A673 (cell line): ENCODE measurements around the gene FAM89A. TPM values are rescaled to one million over a fixed set of nuclear protein-coding genes. Genes with fewer than 3 reads are reported as not detected.

Experiments used
- BruUV-seq: library from RNA; stranded (reverse); fragments of 400-500 nt; replicated peaks from 2 replicates; lab custom pipeline; 2021; lab: Mats Ljungman, UMichigan
- CTCF ChIA-PET: fragments of 300-600 bp; sonication (Branson Sonifier 250); formaldehyde crosslinking; loops from one replicate; lab custom pipeline; 2022; ENCODE audit warnings: antibody characterized with exemption; lab: Charles Lee
- POLR2A ChIA-PET: fragments of 300-600 bp; sonication (Branson Sonifier 250); formaldehyde crosslinking; loops from one replicate; lab custom pipeline; 2022; ENCODE audit warnings: antibody characterized with exemption; ENCODE audit not compliant: low non-redundant PET; lab: Charles Lee
- DNase-seq: peaks from one replicate; pipeline ENCODE4 v3.0.0-alpha.2; 2015; ENCODE audit warnings: low spot score
- H3K27ac ChIP-seq: fragments of 200-600 bp; sonication (generic); 2 replicates; pipeline ENCODE4 v1.5.1; 2016; ENCODE audit warnings: mixed run types, low read depth, mild to moderate bottlenecking, mixed read lengths, antibody characterized with exemption, low read length; ENCODE audit not compliant: poor library complexity, severe bottlenecking
- H3K27me3 ChIP-seq: fragments of 200-600 bp; sonication (generic); replicated peaks from 2 replicates; pipeline ENCODE4 v1.6.1; 2017; ENCODE audit warnings: mixed run types, low read depth, mild to moderate bottlenecking, mixed read lengths, antibody characterized with exemption, low read length; ENCODE audit not compliant: insufficient read depth, poor library complexity
- H3K36me3 ChIP-seq: fragments of 200-600 bp; sonication (generic); 2 replicates; pipeline ENCODE4 v1.6.1; 2016; ENCODE audit warnings: mixed run types, mild to moderate bottlenecking, mixed read lengths, antibody characterized with exemption, low read length; ENCODE audit not compliant: insufficient read depth, poor library complexity, severe bottlenecking
- H3K4me1 ChIP-seq: fragments of 200-600 bp; sonication (generic); 2 replicates; pipeline ENCODE4 v1.6.1; 2017; ENCODE audit warnings: mixed run types, mild to moderate bottlenecking, mixed read lengths, antibody characterized with exemption, low read length; ENCODE audit not compliant: insufficient read depth, poor library complexity, severe bottlenecking
- H3K4me3 ChIP-seq: fragments of 200-600 bp; sonication (generic); 2 replicates; pipeline ENCODE4 v1.5.1; 2016; ENCODE audit warnings: low read depth, mixed run types, mild to moderate bottlenecking, mixed read lengths, low read length; ENCODE audit not compliant: poor library complexity, severe bottlenecking
- H3K9me3 ChIP-seq: fragments of 200-600 bp; sonication (generic); 2 replicates; pipeline ENCODE4 v1.6.1; 2016; ENCODE audit warnings: mixed run types, low read depth, mild to moderate bottlenecking, mixed read lengths, antibody characterized with exemption, low read length; ENCODE audit not compliant: poor library complexity, severe bottlenecking
- EZH2 ChIP-seq: fragments of 200-600 bp; sonication (generic); IDR thresholded peaks from 2 replicates; pipeline ENCODE4 v1.6.1; 2017; ENCODE audit warnings: borderline replicate concordance, low read depth, mild to moderate bottlenecking, mixed read lengths, antibody characterized with exemption, low read length; ENCODE audit not compliant: poor library complexity, severe bottlenecking
- intact Hi-C: fragments of 100-400 bp; cut with micrococcal nuclease; formaldehyde crosslinking; loops from one replicate; pipeline ENCODE4 v1.10.0; 2022; ENCODE audit not compliant: unreplicated experiment
- total RNA-seq: library from RNA; stranded (reverse); gene quantifications from 2 replicates; pipeline ENCODE4 v1.2.3, GENCODE V29; 2021
- TF ChIP-seq, protein P1 (sequence below): fragments of 300-800, 200-600 bp; sonication (generic); conservative IDR thresholded peaks from 2 replicates; pipeline ENCODE4 v1.5.1; 2017; ENCODE audit warnings: low read depth, mild to moderate bottlenecking, antibody characterized with exemption, low read length, moderate library complexity, mixed read lengths

The FAM89A gene
- total RNA-seq, 1 experiment from 2014 or later = 12.1 TPM

DNA sequence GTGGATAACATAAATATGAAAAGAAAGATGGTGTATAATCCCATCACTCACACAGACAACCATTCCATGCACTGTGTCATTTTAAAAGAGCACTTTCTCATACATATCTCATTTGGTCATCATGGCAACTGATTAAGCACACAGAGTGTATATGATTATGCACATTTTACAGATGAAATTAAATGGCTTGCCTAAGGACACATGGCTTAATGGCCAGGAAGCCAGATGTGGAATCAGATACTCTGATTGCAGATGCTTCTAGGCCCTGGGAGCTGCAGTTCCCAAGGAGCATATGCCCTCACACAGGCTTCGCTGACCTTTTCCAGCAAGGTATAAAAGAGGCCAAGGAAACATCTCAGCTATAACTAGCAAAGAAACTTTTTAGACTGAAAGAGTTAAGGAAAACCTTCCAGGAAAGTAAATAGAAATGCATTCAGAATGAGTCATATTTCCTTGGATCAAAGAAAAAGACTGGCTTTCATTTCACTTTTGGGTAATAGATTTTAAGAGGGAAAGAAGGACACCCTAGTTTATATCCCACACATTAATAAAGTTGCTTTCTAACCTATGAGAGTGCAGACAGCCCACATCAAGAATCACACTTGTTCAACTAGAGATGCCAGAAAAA is 19.6 kb upstream of the FAM89A start:
- no peak overlapping the region for H3K27ac ChIP-seq
- BruUV-seq = no TSS peak
- no peaks in the 10 kb centered on the region for H3K36me3 ChIP-seq
- H3K4me1 ChIP-seq = no peaks in the 10 kb centered on the region
- POLR2A ChIA-PET = no interaction called here
- H3K9me3 ChIP-seq = no peaks in the 10 kb centered on the region
- CTCF ChIA-PET = no interaction called here
- H3K27me3 ChIP-seq = no peaks in the 10 kb centered on the region
- TF ChIP-seq, protein P1, sequence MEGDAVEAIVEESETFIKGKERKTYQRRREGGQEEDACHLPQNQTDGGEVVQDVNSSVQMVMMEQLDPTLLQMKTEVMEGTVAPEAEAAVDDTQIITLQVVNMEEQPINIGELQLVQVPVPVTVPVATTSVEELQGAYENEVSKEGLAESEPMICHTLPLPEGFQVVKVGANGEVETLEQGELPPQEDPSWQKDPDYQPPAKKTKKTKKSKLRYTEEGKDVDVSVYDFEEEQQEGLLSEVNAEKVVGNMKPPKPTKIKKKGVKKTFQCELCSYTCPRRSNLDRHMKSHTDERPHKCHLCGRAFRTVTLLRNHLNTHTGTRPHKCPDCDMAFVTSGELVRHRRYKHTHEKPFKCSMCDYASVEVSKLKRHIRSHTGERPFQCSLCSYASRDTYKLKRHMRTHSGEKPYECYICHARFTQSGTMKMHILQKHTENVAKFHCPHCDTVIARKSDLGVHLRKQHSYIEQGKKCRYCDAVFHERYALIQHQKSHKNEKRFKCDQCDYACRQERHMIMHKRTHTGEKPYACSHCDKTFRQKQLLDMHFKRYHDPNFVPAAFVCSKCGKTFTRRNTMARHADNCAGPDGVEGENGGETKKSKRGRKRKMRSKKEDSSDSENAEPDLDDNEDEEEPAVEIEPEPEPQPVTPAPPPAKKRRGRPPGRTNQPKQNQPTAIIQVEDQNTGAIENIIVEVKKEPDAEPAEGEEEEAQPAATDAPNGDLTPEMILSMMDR = no peak
- no peak for TF ChIP-seq EZH2
- intact Hi-C loops = no loop called here
- H3K4me3 ChIP-seq = no peak overlapping the region
- DNase-seq = no peak

DNA sequence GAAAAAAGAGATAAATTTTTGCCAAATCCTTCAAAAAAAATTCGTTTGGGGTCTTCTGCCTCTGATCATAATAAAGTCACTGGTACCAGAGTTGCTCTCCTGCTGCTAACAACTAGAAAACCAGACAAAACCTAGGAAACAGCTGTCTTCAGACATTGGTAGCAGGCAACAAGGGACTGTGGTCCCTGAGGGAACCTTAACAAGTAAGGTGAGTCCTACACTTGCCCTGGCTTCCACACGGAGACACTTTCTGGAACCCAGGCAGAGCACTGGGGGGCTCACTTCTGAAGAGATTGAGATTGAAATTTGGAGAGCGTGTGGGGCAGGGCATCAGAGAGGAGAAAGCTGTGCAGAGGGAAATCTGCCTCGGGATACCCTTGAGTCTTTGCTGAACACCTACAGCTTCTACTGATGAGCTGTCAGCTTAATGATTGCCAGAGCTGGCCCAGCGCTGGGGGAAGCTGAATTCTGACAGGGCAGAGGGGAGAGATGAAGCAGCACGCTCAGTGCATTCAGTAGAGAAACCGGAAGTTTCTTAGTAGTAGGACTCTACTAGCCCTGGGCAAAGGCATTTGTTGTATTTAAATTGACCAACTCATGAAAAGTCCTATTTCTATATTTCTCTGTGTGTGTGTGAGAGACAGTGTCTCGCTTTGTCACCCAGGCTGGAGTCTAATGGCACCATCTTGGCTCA is 18.5 kb upstream of the FAM89A start:
- Histone ChIP-seq H3K4me3 (no peak overlapping the region), H3K36me3 (no peaks in the 10 kb centered on the region), H3K9me3 (no peaks in the 10 kb centered on the region), H3K27ac (no peak overlapping the region), H3K4me1 (peaks cover 2% of the 10 kb centered on the region), H3K27me3 (no peaks in the 10 kb centered on the region)
- no TSS peak for BruUV-seq
- DNase-seq = no peak
- CTCF ChIA-PET = no interaction called here
- POLR2A ChIA-PET = no interaction called here
- TF ChIP-seq, protein P1 = no peak
- intact Hi-C loops = no loop called here

DNA sequence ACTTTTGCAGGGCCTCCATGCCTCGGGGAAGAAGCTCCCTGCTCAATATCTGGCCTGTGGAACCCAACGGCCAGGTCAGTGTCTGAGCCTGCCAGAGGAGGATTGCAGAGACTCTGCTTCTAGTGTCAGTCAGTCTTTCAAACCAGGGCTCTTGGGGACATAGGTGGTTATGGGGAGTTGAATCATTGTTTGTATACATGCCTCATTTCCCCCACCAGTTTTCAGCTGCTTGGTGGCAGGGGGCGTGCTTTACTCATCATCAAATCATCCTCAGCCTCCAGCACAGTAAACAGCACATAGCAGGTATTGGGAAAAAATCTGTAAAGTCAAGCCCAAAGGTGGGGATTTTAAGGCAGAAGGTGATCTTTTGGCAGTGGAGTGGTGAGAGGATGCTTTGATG is 17.4 kb upstream of the FAM89A start:
- no peak for TF ChIP-seq EZH2
- TF ChIP-seq, protein P1 = no peak
- intact Hi-C loops = no loop called here
- no TSS peak for BruUV-seq
- no peaks in the 10 kb centered on the region for H3K36me3 ChIP-seq
- peaks cover 6% of the 10 kb centered on the region for H3K4me1 ChIP-seq
- ChIA-PET CTCF (interaction anchor here (0.5 kb wide), 1 partner anchor 151 kb away, joined by 4 read pairs; no protein-coding TSS in a partner anchor), POLR2A (no interaction called here)
- H3K27ac ChIP-seq = no peak overlapping the region
- DNase-seq = no peak
- H3K9me3 ChIP-seq = no peaks in the 10 kb centered on the region
- H3K27me3 ChIP-seq = no peaks in the 10 kb centered on the region
- no peak overlapping the region for H3K4me3 ChIP-seq
